Activated CD8-positive, alpha-beta memory T cell treated with anti-CD3 and anti-CD28 coated beads for 36 hours (primary cell): ENCODE results near the gene PCDHGA10. TPM values are rescaled to one million over a fixed set of nuclear protein-coding genes. Genes with fewer than 3 reads are reported as not detected.

Source experiments
- CTCF ChIA-PET: fragments of 350-600 bp; sonication (Branson Sonifier 250); formaldehyde crosslinking; loops from one replicate; lab custom pipeline; 2021; ENCODE audit warnings: antibody characterized with exemption; lab: Charles Lee
- POLR2A ChIA-PET: fragments of 350-600 bp; sonication (Branson Sonifier 250); formaldehyde crosslinking; loops from one replicate; lab custom pipeline; 2021; ENCODE audit warnings: antibody characterized with exemption; lab: Charles Lee
- total RNA-seq, 2 experiments: library from RNA; stranded (reverse); gene quantifications; one replicate each; pipeline ENCODE4 v1.2.3, GENCODE V29; 2021

PCDHGA10 gene
- total RNA-seq, 2 experiments from 2014 or later = 0.08 to 0.11 TPM

DNA sequence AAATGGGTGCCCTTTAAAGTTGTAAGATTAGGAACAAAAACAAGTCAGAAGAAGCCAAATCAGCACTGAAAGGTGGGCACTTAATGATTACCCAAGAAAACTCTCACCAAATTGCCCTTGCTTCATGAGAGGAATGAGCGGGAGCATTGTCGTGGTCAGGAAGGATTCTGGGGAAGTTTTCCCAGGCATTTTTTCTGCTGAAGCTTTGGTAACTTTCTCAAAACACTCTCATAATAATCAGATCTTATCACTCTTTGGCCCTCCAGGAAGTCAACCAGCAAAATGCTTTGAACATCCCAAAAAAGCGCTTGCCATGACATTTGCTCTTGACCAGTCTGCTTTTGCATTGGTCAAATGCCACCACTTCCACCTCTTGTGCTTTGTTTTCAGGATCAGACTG is 52.6 kb downstream of the PCDHGA10 start:
- CTCF ChIA-PET = no interaction called here
- POLR2A ChIA-PET = interaction anchor here (0.6 kb wide), 1 partner anchor 84 kb away, joined by 3 read pairs; no protein-coding TSS in a partner anchor

Other genes starting within 250 kb of the PCDHGA10 start
- not detected for gene PCDHB7, start 240.3 kb upstream of the PCDHGA10 start, total RNA-seq
- not detected for gene PCDHB8, start 235.2 kb upstream of the PCDHGA10 start, total RNA-seq
- not detected for gene PCDHB16, start 230.6 kb upstream of the PCDHGA10 start, total RNA-seq
- not detected for gene PCDHB9, start 225.8 kb upstream of the PCDHGA10 start, total RNA-seq
- gene PCDHB10, start 220.6 kb upstream of the PCDHGA10 start, total RNA-seq = not detected
- gene PCDHB11, start 213.4 kb upstream of the PCDHGA10 start, total RNA-seq = not detected
- not detected for gene PCDHB12, start 204.3 kb upstream of the PCDHGA10 start, total RNA-seq
- gene PCDHB13, start 199.1 kb upstream of the PCDHGA10 start, total RNA-seq = not detected
- gene PCDHB14, start 189.6 kb upstream of the PCDHGA10 start, total RNA-seq = not detected
- not detected for gene PCDHB15, start 167.6 kb upstream of the PCDHGA10 start, total RNA-seq
- gene SLC25A2, start 108.9 kb upstream of the PCDHGA10 start, total RNA-seq = under 1 TPM; 0.19 to 0.21 TPM
- 10 to 100 TPM; 57.1 to 58.0 TPM for gene TAF7, start 92.2 kb upstream of the PCDHGA10 start, total RNA-seq
- under 1 TPM; 0.04 to 0.06 TPM for gene PCDHGA1, start 82.5 kb upstream of the PCDHGA10 start, total RNA-seq
- under 1 TPM in 1 of 2 experiments, not detected in 1; 0.04 TPM for gene PCDHGA2, start 74.2 kb upstream of the PCDHGA10 start, total RNA-seq
- not detected for gene PCDHGA3, start 69.2 kb upstream of the PCDHGA10 start, total RNA-seq
- gene PCDHGB1, start 62.9 kb upstream of the PCDHGA10 start, total RNA-seq = not detected
- gene PCDHGA4, start 58.0 kb upstream of the PCDHGA10 start, total RNA-seq = under 1 TPM in 1 of 2 experiments, not detected in 1; 0.15 TPM
- gene PCDHGB2, start 53.0 kb upstream of the PCDHGA10 start, total RNA-seq = under 1 TPM; 0.23 to 0.25 TPM
- gene PCDHGA5, start 48.8 kb upstream of the PCDHGA10 start, total RNA-seq = under 1 TPM; 0.06 to 0.13 TPM
- gene PCDHGB3, start 42.7 kb upstream of the PCDHGA10 start, total RNA-seq = under 1 TPM; 0.17 to 0.19 TPM
- gene PCDHGA6, start 39.1 kb upstream of the PCDHGA10 start, total RNA-seq = under 1 TPM; 0.06 to 0.13 TPM
- under 1 TPM in 1 of 2 experiments, not detected in 1; 0.06 TPM for gene PCDHGA7, start 30.2 kb upstream of the PCDHGA10 start, total RNA-seq
- gene PCDHGB4, start 25.3 kb upstream of the PCDHGA10 start, total RNA-seq = under 1 TPM; 0.04 to 0.06 TPM
- gene PCDHGA8, start 20.4 kb upstream of the PCDHGA10 start, total RNA-seq = not detected
- under 1 TPM; 0.15 to 0.19 TPM for gene PCDHGB5, start 15.0 kb upstream of the PCDHGA10 start, total RNA-seq
- gene PCDHGA9, start 10.2 kb upstream of the PCDHGA10 start, total RNA-seq = not detected
- under 1 TPM; 0.04 to 0.06 TPM for gene PCDHGB6, start 5.0 kb upstream of the PCDHGA10 start, total RNA-seq
- gene PCDHGB7, start 4.7 kb downstream of the PCDHGA10 start, total RNA-seq = not detected
- not detected for gene PCDHGA11, start 8.1 kb downstream of the PCDHGA10 start, total RNA-seq
- gene PCDHGA12, start 17.5 kb downstream of the PCDHGA10 start, total RNA-seq = under 1 TPM; 0.08 to 0.10 TPM
- gene PCDHGC3, start 63.0 kb downstream of the PCDHGA10 start, total RNA-seq = under 1 TPM in 1 of 2 experiments, not detected in 1; 0.13 TPM
- not detected for gene PCDHGC4, start 72.0 kb downstream of the PCDHGA10 start, total RNA-seq
- gene PCDHGC5, start 76.1 kb downstream of the PCDHGA10 start, total RNA-seq = not detected
- gene DIAPH1, start 206.0 kb downstream of the PCDHGA10 start, total RNA-seq = 100 to 1,000 TPM; 213 to 218 TPM
- gene HDAC3, start 223.9 kb downstream of the PCDHGA10 start, total RNA-seq = 10 to 100 TPM; 86.3 to 92.9 TPM
- gene RELL2, start 224.0 kb downstream of the PCDHGA10 start, total RNA-seq = 10 to 100 TPM; 32.4 to 35.2 TPM
- gene FCHSD1, start 238.4 kb downstream of the PCDHGA10 start, total RNA-seq = 10 to 100 TPM; 25.4 to 28.3 TPM